K562 (cell line): ENCODE data around the gene PAIP1. TPM values are rescaled to one million over a fixed set of nuclear protein-coding genes. Genes with fewer than 3 reads are reported as not detected.
A peak's percentile ranks its signal among the peaks of the same experiment; 100 is the strongest.

ENCODE experiments used
- BRD9 ChIP-seq: fragments of 450-650 bp; IDR thresholded peaks from 2 replicates; pipeline ENCODE4 v1.6.1; 2018; ENCODE audit warnings: low read depth; ENCODE audit not compliant: partially characterized antibody
- DNMT1 ChIP-seq: fragments of 450-650 bp; IDR thresholded peaks from 2 replicates; pipeline ENCODE4 v1.6.1; 2016; ENCODE audit warnings: antibody characterized with exemption, mild to moderate bottlenecking
- KDM5B ChIP-seq: fragments of 200-600 bp; sonication (generic); IDR thresholded peaks from 2 replicates; pipeline ENCODE4 v1.6.1; 2012; ENCODE audit warnings: low read depth, mild to moderate bottlenecking, moderate library complexity, low read length, control low read depth, inconsistent platforms; ENCODE audit not compliant: insufficient replicate concordance
- LEF1 ChIP-seq: fragments of 450-650 bp; IDR thresholded peaks from 2 replicates; pipeline ENCODE4 v1.6.1; 2016; ENCODE audit warnings: mild to moderate bottlenecking
- POLR2H ChIP-seq: IDR thresholded peaks from 2 replicates; pipeline ENCODE4 v1.6.1; 2016; ENCODE audit warnings: missing genetic modification characterization, low read depth, mild to moderate bottlenecking, control low read depth, missing compliant biosample characterization, moderate library complexity
- TEAD4 ChIP-seq, 2 experiments: sonication (generic) in 1 of 2; formaldehyde crosslinking in 1 of 2; IDR thresholded peaks; 2 replicates each; pipeline versions ENCODE4 v1.6.1 to v1.8.0; 2012 to 2022; ENCODE audit warnings: borderline replicate concordance in 1 of 2, inconsistent platforms in 1 of 2, low read length in 1 of 2, mild to moderate bottlenecking in 1 of 2, missing genetic modification reagents in 1 of 2
- YY1 ChIP-seq, 3 experiments: IDR thresholded peaks; 2 replicates each; pipeline ENCODE4 v1.6.1; 2011; ENCODE audit warnings: low read length in 2 of 3, mild to moderate bottlenecking in 2 of 3, moderate library complexity in 2 of 3, borderline replicate concordance in 1 of 3, control low read depth in 1 of 3, low read depth in 1 of 3; ENCODE audit not compliant: insufficient read depth in 3 of 3, insufficient replicate concordance in 2 of 3, control insufficient read depth in 1 of 3, insufficient read length in 1 of 3; ENCODE audit errors: extremely low read depth in 1 of 3
- ZBTB8A ChIP-seq: fragments of 450-650 bp; IDR thresholded peaks from 2 replicates; pipeline ENCODE4 v1.6.1; 2018; ENCODE audit warnings: mild to moderate bottlenecking, moderate library complexity; ENCODE audit not compliant: partially characterized antibody
- ZNF436 ChIP-seq: fragments of 250-450, 450-650 bp; sonication (Bioruptor Pico); formaldehyde crosslinking; IDR thresholded peaks from 2 replicates; pipeline ENCODE4 v1.7.0; 2020; ENCODE audit warnings: mild to moderate bottlenecking
- polyA plus RNA-seq, 8 experiments: library from polyadenylated mRNA; depleted of rRNA in 4 of 8; stranded (reverse) in 5 of 8; unstranded in 3 of 8; fragments of >200 nt; fragmentation: Nextera tagmentation in 2 of 8; fragmentation: Illumina TruSeq in 1 of 8; extraction: Ambion mirVana in 2 of 8; extraction: Trizol in 1 of 8; gene quantifications; 2 replicates each; pipeline versions ENCODE4 v1.2.1 to v1.2.3, GENCODE V29; 2011 to 2014; ENCODE audit warnings: inconsistent platforms in 1 of 8, missing spikeins in 1 of 8
- total RNA-seq, 7 experiments: library from RNA; depleted of rRNA in 6 of 7; stranded (reverse); fragments of >200 nt in 6 of 7; fragmentation: Illumina TruSeq in 2 of 7; extraction: Trizol in 2 of 7; gene quantifications; 2 replicates each; pipeline versions ENCODE4 v1.2.1 to v1.2.3, GENCODE V29; 2011 to 2021; ENCODE audit warnings: low replicate concordance in 1 of 7
- TF ChIP-seq, protein P1 (sequence below), 2 experiments: fragments of 450-650 bp; IDR thresholded peaks; 2 replicates each; pipeline ENCODE4 v1.6.1; 2018; ENCODE audit warnings: mild to moderate bottlenecking in 2 of 2, low read depth in 1 of 2; ENCODE audit not compliant: partially characterized antibody in 2 of 2
- TF ChIP-seq, protein P2 (sequence below), 2 experiments: fragments of 450-650 bp in 1 of 2; sonication (generic) in 1 of 2; formaldehyde crosslinking in 1 of 2; IDR thresholded peaks; 2 replicates each; pipeline versions ENCODE4 v1.7.1 to v1.9.0; 2016 to 2022; ENCODE audit warnings: inconsistent platforms in 1 of 2, mild to moderate bottlenecking in 1 of 2, missing genetic modification reagents in 1 of 2

PAIP1 gene
- total and polyA plus RNA-seq, 9 of the 15 experiments (the other 6 are each of a cell fraction or from before 2014, with no cell fraction given) = 51.7 to 181 (median 102) TPM

DNA sequence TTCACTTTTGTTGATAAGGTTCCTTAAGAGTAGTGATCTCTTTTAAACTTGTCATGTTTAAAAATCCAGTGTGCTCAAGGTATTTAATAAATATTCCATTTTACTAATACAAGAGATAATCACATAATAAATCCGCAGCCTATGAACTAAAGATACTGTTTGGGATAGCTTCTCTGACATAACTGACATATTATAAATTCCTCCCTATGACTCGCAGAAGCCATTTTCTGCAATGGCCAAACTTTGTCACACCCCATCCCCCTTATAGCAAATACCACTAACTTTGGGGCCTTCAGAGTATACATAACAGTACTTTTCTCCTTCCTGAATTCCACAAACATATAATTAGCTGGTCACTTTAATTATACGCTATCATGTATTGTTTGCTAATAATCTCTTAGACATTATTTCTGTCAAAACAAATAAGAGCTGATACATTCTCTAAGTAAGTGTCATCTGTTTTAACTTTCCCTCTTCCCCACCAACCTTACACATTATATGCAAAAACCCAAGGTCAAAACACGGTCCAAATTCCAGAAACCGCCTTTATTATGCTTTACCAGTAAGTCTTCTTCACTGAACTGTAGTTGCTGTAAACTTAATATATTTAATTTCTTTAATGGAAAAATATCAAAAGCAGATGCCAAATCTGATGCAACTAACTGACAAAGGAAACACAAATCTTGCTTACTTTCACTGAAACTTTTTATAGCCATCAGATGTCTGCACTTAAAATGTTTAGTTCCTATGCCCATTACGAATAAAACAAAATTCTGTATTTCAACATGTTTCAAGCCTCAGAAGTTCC, 74.2 kb downstream of the PAIP1 start (continued):
- TF ChIP-seq LEF1 (no peak), DNMT1 (0 out of 2 replicates have a peak, but pooled peaks have one; percentile 19), POLR2H (tag) (peak; percentile 1; the same call in 1 of the 2 replicates), TEAD4 (IDR thresholded peaks at IDR 0.05; ENCODE audit: low read length) (peak; percentile 31; the same call in 1 of the 2 replicates), TEAD4 (CRISPR knock-in tag; IDR thresholded peaks at IDR 0.05; ENCODE audit: borderline replicate concordance) (no peak), BRD9 (peak; percentile 22), ZNF436 (no peak), KDM5B (peak; percentile 7), YY1 (IDR thresholded peaks at IDR 0.05; ENCODE audit: borderline replicate concordance in 1 of 3, control insufficient read depth in 1 of 3, extremely low read depth in 1 of 3, insufficient read depth in 3 of 3, insufficient read length in 1 of 3, insufficient replicate concordance in 2 of 3, low read depth in 1 of 3, low read length in 2 of 3) (peak in 1 of 3 experiments; percentile 90), ZBTB8A (no peak)
- TF ChIP-seq, protein P1, sequence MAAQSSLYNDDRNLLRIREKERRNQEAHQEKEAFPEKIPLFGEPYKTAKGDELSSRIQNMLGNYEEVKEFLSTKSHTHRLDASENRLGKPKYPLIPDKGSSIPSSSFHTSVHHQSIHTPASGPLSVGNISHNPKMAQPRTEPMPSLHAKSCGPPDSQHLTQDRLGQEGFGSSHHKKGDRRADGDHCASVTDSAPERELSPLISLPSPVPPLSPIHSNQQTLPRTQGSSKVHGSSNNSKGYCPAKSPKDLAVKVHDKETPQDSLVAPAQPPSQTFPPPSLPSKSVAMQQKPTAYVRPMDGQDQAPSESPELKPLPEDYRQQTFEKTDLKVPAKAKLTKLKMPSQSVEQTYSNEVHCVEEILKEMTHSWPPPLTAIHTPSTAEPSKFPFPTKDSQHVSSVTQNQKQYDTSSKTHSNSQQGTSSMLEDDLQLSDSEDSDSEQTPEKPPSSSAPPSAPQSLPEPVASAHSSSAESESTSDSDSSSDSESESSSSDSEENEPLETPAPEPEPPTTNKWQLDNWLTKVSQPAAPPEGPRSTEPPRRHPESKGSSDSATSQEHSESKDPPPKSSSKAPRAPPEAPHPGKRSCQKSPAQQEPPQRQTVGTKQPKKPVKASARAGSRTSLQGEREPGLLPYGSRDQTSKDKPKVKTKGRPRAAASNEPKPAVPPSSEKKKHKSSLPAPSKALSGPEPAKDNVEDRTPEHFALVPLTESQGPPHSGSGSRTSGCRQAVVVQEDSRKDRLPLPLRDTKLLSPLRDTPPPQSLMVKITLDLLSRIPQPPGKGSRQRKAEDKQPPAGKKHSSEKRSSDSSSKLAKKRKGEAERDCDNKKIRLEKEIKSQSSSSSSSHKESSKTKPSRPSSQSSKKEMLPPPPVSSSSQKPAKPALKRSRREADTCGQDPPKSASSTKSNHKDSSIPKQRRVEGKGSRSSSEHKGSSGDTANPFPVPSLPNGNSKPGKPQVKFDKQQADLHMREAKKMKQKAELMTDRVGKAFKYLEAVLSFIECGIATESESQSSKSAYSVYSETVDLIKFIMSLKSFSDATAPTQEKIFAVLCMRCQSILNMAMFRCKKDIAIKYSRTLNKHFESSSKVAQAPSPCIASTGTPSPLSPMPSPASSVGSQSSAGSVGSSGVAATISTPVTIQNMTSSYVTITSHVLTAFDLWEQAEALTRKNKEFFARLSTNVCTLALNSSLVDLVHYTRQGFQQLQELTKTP (IDR thresholded peaks at IDR 0.05; ENCODE audit: low read depth in 1 of 2, partially characterized antibody in 2 of 2) = peak in 1 of 2 experiments; percentile 53
- TF ChIP-seq, protein P2, sequence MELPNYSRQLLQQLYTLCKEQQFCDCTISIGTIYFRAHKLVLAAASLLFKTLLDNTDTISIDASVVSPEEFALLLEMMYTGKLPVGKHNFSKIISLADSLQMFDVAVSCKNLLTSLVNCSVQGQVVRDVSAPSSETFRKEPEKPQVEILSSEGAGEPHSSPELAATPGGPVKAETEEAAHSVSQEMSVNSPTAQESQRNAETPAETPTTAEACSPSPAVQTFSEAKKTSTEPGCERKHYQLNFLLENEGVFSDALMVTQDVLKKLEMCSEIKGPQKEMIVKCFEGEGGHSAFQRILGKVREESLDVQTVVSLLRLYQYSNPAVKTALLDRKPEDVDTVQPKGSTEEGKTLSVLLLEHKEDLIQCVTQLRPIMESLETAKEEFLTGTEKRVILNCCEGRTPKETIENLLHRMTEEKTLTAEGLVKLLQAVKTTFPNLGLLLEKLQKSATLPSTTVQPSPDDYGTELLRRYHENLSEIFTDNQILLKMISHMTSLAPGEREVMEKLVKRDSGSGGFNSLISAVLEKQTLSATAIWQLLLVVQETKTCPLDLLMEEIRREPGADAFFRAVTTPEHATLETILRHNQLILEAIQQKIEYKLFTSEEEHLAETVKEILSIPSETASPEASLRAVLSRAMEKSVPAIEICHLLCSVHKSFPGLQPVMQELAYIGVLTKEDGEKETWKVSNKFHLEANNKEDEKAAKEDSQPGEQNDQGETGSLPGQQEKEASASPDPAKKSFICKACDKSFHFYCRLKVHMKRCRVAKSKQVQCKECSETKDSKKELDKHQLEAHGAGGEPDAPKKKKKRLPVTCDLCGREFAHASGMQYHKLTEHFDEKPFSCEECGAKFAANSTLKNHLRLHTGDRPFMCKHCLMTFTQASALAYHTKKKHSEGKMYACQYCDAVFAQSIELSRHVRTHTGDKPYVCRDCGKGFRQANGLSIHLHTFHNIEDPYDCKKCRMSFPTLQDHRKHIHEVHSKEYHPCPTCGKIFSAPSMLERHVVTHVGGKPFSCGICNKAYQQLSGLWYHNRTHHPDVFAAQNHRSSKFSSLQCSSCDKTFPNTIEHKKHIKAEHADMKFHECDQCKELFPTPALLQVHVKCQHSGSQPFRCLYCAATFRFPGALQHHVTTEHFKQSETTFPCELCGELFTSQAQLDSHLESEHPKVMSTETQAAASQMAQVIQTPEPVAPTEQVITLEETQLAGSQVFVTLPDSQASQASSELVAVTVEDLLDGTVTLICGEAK (IDR thresholded peaks at IDR 0.05) = peak; percentile 38; the same call in 1 of the 2 replicates
- TF ChIP-seq, protein P2 (CRISPR knock-in tag; IDR thresholded peaks at IDR 0.05) = no peak
